Motor neuron (in vitro differentiated cells): Measurements from ENCODE around the gene PCED1B. TPM values are rescaled to one million over a fixed set of nuclear protein-coding genes. Genes with fewer than 3 reads are reported as not detected.
"Not testable (repeated sequence)": the region's sequence is repeated elsewhere in the genome, so short reads cannot be mapped to it uniquely, and the experiment has no call there.

Source experiments
- ATAC-seq, 8 experiments: fragments of 200-7000 bp; cut with Tn5 transposase; replicated peaks in 6 of 8; 2 replicates each; pipeline ENCODE4 v1.8.0; 2021; ENCODE audit warnings: mild to moderate bottlenecking in 8 of 8, moderate library complexity in 8 of 8
- H3K27ac ChIP-seq, 2 donors: fragments of 250-450 bp; sonication (Bioruptor Pico); 2 replicates each; pipeline ENCODE4 v1.9.0; 2021; ENCODE audit warnings: antibody characterized with exemption in 2 of 2, mild to moderate bottlenecking in 2 of 2, moderate library complexity in 1 of 2
- H3K4me1 ChIP-seq, 2 donors: fragments of 250-450 bp; sonication (Bioruptor Pico); replicated peaks in 1 of 2; 2 replicates each; pipeline ENCODE4 v1.6.1; 2021; ENCODE audit warnings: antibody characterized with exemption in 2 of 2, mild to moderate bottlenecking in 2 of 2, moderate library complexity in 1 of 2
- H3K4me3 ChIP-seq, 5 donors: fragments of 250-450 bp; sonication (Bioruptor Pico); 2 replicates each; pipeline ENCODE4 v1.9.0; 2021; ENCODE audit warnings: antibody characterized with exemption in 5 of 5, mild to moderate bottlenecking in 5 of 5, moderate library complexity in 4 of 5
- WGBS, 10 experiments: fragments of 450-650 bp; shearing (Covaris generic); methylation state at CpG; one replicate each; pipeline ENCODE4 v1.0.0; 2022; 5-methylcytosine and 5-hydroxymethylcytosine counted together
- in situ Hi-C, 9 experiments: fragments of 400-800 bp; cut with MboI; loops; one replicate each; pipeline ENCODE4 v1.15.0; 2021; ENCODE audit warnings: low sequenced_read_pairs in 9 of 9, low pct_unique_long_range_greater_than_20kb in 2 of 9; ENCODE audit not compliant: unreplicated experiment in 9 of 9
- total RNA-seq, 8 experiments: library from RNA; unstranded; fragments of 300-600 nt; gene quantifications; 2 replicates each; pipeline versions ENCODE4 v1.2.3 to v1.2.4, GENCODE V29; 2022

PCED1B gene
- total RNA-seq, 8 experiments from 2014 or later: 0.05 to 7.5 (median 0.61) TPM

- no peak for ATAC-seq
- WGBS, 10 experiments: 50 to 100% (median 76%) methylated on average over 1 to 3 of the region's 3 CpGs; no CpG with 5 or more reads in 1 of the 10 experiments
- in situ Hi-C loops: no loop called here
Observed at GRCh38 chr12:47149146-47149545, 69.7 kb downstream of the PCED1B start.

DNA sequence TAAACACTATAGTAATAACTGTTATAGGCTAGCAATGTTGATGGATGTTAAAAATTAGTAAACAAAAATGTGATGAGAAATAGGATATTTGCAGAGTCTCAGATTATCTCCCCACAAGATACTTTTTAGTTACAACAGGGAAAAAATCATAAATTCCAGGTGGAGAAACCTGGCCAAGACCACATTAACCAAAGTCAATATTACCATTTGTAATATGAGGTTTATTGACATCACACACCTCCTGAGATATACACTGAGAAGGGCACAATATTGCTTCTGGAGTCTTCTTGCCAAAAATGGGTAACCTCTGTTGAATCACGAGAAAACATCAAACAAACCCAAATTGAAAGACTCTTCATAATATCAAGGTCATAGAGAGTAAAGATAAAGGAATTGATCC is 72.7 kb downstream of the PCED1B start:
- 73 to 100% (median 100%) methylated on average over 1 of the region's 1 CpG; no CpG with 5 or more reads in 4 of the 10 experiments for WGBS, 10 experiments
- peaks cover 7 to 8% of the 10 kb centered on the region in 2 donors for H3K4me1 ChIP-seq
- no peak overlapping the region for H3K4me3 ChIP-seq
- H3K27ac ChIP-seq: no peak overlapping the region
- no peak for ATAC-seq
- in situ Hi-C loops: no loop called here

More at GRCh38 chr12:47149146-47149545, 69.7 kb downstream of the PCED1B start:
- no peaks in the 10 kb centered on the region for H3K4me1 ChIP-seq
- no peak overlapping the region for H3K27ac ChIP-seq
- H3K4me3 ChIP-seq: no peak overlapping the region

GRCh38 chr12:47155457-47156166 is 76.2 kb downstream of the PCED1B start:
- in situ Hi-C loops: no loop called here
- Histone ChIP-seq H3K4me3 (no peak overlapping the region), H3K27ac (no peak overlapping the region), H3K4me1 (peaks cover 7 to 8% of the 10 kb centered on the region in 2 donors)
- ATAC-seq: peak in 7 of 8 experiments; percentile 64 to 85 (median 72)
- 38 to 93% (median 63%) methylated on average over 1 to 3 of the region's 3 CpGs; no CpG with 5 or more reads in 1 of the 10 experiments for WGBS, 10 experiments

DNA sequence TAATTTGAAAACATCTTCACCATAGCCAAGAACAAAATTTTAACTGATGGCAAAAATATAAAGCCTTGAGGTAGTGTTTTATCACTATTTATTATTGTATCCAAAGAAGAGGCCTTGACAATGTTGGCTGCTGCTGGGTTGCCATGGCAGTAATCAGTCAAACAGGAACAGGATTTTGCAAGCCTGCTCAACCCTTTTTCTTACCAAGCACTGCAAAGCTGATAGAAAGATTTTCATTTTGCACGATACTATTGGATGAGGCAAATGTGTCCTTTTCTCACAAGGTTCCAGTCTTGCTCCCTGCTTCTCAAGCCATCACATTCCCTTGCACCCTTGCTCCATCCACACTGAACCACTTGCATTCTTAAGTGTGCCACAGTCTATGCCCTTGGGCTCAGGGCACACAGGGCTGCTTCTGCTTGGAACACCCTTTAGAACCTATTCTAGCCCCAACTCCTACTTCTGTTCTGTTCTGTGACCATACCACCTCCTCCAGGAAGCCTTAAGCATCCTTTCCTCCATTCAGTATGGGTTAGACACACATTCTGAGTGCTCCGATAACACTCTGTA is 76.8 kb downstream of the PCED1B start:
- peaks cover 7 to 8% of the 10 kb centered on the region in 2 donors for H3K4me1 ChIP-seq
- ATAC-seq: peak in 7 of 8 experiments; percentile 32 to 88 (median 60)
- no peak overlapping the region for H3K4me3 ChIP-seq
- in situ Hi-C loops: no loop called here
- WGBS, 10 experiments: 0 to 100% (median 50%) methylated on average over 1 to 2 of the region's 2 CpGs; no CpG with 5 or more reads in 1 of the 10 experiments
- no peak overlapping the region for H3K27ac ChIP-seq

GRCh38 chr12:47158792-47159191 is 79.4 kb downstream of the PCED1B start:
- Histone ChIP-seq H3K4me1 (peaks cover 7 to 8% of the 10 kb centered on the region in 2 donors), H3K27ac (no peak overlapping the region), H3K4me3 (no peak overlapping the region)
- WGBS, 10 experiments: 80 to 100% (median 93%) methylated on average over 1 of the region's 1 CpG; no CpG with 5 or more reads in 1 of the 10 experiments
- in situ Hi-C loops: no loop called here
- ATAC-seq: no peak

- WGBS, 10 experiments: 72 to 100% (median 81%) methylated on average over 1 of the region's 1 CpG
- peaks cover 7 to 8% of the 10 kb centered on the region in 2 donors for H3K4me1 ChIP-seq
- no peak overlapping the region for H3K4me3 ChIP-seq
- in situ Hi-C loops: no loop called here
- no peak overlapping the region for H3K27ac ChIP-seq
- no peak for ATAC-seq
Observed at GRCh38 chr12:47159348-47159747, 79.9 kb downstream of the PCED1B start.

DNA sequence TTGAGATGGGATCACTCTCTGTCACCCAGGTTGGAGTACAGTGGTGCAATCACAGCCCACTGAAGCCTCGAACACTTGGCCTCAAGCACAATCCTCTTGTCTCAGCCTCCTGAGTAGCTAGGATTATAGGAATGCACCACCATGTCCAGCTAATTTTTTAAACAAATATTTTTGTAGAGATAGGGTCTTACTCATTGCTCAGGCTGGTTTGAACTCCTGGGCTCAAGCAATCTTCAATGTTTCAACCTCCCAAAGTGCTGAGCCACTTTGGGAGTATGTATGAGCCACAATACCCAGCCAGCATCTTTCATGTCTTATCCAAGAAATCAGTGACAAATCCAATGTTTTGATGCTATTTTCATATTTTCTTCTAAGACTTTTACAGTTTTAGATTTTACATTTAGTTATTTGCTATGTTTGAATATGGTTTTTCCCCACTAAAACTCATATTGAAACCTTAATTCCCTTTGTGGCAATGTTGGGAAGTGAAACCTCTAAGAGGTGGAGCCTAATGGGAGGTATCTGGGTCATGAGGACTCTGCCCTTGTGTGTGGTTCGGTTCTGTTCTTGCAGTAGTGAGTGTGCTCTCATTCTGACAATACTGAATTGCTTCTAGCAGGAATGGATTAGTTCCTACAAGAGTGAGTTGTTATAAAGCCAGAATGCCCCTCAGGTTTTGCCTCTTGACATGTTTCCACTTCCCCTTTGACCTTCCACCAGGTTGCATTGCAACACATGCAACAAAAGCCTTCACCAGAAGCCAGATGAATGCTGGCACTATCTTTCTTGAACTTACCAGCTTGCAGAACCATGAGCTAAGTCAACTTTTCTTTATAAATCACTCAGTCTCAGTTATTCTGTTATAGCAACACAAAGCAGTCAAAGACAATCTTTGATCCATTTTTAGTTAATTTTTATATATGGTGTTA is 81.2 kb downstream of the PCED1B start:
- ATAC-seq: no peak
- in situ Hi-C loops: no loop called here
- H3K4me3 ChIP-seq: no peak overlapping the region
- H3K27ac ChIP-seq: no peak overlapping the region
- peaks cover 4 to 5% of the 10 kb centered on the region in 2 donors for H3K4me1 ChIP-seq
- 33 to 92% (median 74%) methylated on average over 1 to 2 of the region's 2 CpGs for WGBS, 10 experiments

DNA sequence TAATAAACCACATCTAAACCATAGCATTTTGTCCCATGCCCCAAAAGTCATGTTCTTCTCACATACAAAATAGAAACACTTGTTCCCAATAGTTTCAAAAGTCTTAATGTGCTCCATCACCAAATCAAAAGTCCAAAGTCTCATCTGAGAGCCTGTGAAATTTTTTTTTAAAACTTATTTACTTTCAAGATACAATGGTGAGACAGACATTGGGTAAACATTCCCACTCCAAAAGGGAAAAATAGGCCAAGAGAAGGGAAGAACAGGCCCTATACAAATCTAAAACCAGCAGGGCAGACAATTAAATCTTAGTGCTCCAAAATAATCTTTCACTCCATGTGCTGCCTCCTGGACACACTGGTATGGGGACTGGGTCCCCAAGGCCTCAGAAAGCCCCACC is 84.7 kb downstream of the PCED1B start:
- Histone ChIP-seq H3K4me3 (no peak overlapping the region), H3K27ac (no peak overlapping the region), H3K4me1 (no peaks in the 10 kb centered on the region)
- no peak for ATAC-seq
- in situ Hi-C loops: no loop called here

DNA sequence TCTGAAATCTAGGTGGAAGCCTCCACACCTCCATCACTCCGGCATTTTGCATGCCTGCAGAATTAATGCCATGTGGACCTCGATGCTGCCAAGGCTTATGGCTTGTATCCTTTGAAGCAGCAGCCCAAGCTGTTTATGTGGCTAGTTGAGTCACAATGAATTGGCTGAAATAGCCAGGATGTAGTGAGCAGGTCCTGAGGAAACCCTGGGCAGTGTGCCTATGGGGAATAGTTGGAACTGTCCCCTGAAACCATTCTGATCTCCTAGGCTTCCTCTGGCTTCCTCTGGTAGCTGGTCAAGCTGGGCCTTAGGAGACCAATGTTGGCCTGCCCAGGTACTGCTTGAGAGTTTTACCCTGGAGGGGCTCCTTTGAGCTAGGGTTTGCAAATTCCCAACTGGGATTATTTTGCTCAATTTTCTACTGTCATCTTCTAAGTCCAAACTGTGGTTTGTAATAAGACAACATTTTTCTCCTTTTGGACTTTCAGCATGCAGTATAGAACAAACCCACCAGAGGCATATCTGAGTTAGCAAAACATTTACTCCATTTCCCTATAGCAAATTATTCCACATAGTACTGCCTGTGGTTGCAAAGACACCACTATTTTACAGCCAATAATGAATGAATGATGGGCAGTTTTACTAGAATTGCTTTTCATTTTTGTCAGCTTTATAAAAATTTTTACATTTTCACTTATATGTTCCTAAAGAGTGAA is 85.5 kb downstream of the PCED1B start:
- WGBS, 10 experiments: 0 to 100% (median 80%) methylated on average over 1 to 2 of the region's 2 CpGs; no CpG with 5 or more reads in 5 of the 10 experiments
- no peak overlapping the region for H3K27ac ChIP-seq
- H3K4me3 ChIP-seq: no peak overlapping the region
- in situ Hi-C loops: no loop called here
- no peaks in the 10 kb centered on the region for H3K4me1 ChIP-seq
- no peak for ATAC-seq

GRCh38 chr12:47165934-47166333 is 86.5 kb downstream of the PCED1B start:
- Histone ChIP-seq H3K4me1 (no peaks in the 10 kb centered on the region), H3K4me3 (no peak overlapping the region), H3K27ac (no peak overlapping the region)
- in situ Hi-C loops: no loop called here
- no peak for ATAC-seq
- 56 to 91% (median 77%) methylated on average over 2 to 5 of the region's 5 CpGs; no CpG with 5 or more reads in 2 of the 10 experiments for WGBS, 10 experiments

GRCh38 chr12:47166365-47166764 is 86.9 kb downstream of the PCED1B start:
- Histone ChIP-seq H3K27ac (no peak overlapping the region), H3K4me1 (no peaks in the 10 kb centered on the region), H3K4me3 (no peak overlapping the region)
- ATAC-seq: no peak
- in situ Hi-C loops: no loop called here
- WGBS, 10 experiments: 0 to 60% (median 10%) methylated on average over 1 of the region's 1 CpG; no CpG with 5 or more reads in 7 of the 10 experiments

- in situ Hi-C loops, H3K4me1 ChIP-seq, ATAC-seq, H3K4me3 ChIP-seq, H3K27ac ChIP-seq: not testable (repeated sequence)
- no CpG with 5 or more reads among the region's 16 CpGs for WGBS, 10 experiments
Observed at GRCh38 chr12:47170281-47170680, 90.9 kb downstream of the PCED1B start.
